HG03520 (cell line): ENCODE results near the gene PDE6C.

Experiments
- ATAC-seq: cut with Tn5 transposase; IDR thresholded peaks from one replicate; pipeline ENCODE4 v1.9.1; 2021; ENCODE audit warnings: mild to moderate bottlenecking, moderate library complexity; ENCODE audit not compliant: unreplicated experiment

The PDE6C gene

DNA sequence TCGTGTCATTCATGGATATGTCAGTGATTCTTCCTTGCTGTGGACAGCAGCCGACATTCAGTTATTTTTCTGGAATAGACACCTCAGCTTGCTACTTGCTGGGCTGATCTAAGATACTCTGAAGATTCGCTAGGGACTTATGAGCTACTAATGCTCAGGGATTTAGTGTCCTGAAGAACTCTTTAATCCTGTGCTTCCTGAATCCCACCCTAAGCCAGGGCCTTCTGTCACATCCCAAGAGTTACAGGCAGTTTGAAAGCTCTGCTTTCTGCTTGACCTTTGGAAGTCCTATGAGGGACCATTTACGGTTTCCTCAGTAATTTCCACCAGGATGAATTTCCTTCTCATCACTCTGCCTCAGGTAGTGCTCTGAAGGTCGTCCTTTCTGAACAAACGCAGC, at the start of gene PDE6C:
Gene PDE6C (plus strand): TSS at position 227 of the 400 bp plus-strand sequence. CDS start 189 bp downstream, outside the sequence.
- no peak for ATAC-seq

DNA sequence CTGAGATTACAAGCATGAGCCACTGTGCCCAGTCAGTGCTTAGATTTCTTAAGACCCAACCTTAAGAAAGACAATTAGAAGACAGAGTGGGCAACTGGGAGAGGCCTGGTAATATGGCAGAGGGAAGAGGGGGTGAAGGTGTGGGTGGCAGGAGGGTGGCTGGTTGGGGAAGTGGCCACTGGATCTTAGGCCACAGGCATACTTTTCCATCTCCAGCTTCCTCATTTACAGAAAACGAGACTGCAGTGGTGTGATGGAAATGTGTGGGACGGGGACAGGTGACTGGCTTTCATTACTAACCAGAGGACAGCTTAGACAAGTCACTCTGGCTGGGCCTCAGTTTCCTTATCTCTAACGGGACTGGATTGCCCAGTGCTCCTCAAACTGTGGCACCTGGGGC, 46.9 kb upstream of the PDE6C start:
- no peak for ATAC-seq

- no peak for ATAC-seq
Measured at GRCh38 chr10:93566435-93567276, 45.7 kb upstream of the PDE6C start, which contains the start of gene FFAR4. TSS of gene FFAR4 (plus strand) at chr10:93566665. CDS start at chr10:93566721, 56 bp downstream.

- ATAC-seq, result no peak
Measured at GRCh38 chr10:93567277-93568104, 44.8 kb upstream of the PDE6C start.

- ATAC-seq, result no peak
Measured at GRCh38 chr10:93568105-93568390, 44.3 kb upstream of the PDE6C start.

DNA sequence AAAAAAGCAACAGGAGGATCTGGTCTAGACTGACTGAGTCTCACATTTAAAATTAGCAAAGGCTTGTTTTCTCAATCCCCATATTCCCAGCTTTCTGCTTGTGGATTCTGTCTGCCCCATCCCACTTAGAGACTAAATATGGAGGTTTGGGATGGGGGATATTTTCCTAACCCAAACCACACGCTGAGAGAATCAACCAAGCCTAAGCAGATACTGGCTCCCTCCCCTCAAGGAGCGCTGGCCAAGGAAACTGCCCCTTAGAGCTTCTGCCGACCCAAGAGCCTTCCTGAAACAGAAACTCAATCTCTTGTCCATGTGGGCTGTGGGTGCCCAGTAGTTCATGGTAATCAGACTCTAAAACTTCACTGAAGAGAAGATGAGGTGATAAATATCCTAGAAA, 42.0 kb upstream of the PDE6C start:
- no peak for ATAC-seq

- no peak for ATAC-seq
Measured at GRCh38 chr10:93572606-93573005, 39.7 kb upstream of the PDE6C start.

DNA sequence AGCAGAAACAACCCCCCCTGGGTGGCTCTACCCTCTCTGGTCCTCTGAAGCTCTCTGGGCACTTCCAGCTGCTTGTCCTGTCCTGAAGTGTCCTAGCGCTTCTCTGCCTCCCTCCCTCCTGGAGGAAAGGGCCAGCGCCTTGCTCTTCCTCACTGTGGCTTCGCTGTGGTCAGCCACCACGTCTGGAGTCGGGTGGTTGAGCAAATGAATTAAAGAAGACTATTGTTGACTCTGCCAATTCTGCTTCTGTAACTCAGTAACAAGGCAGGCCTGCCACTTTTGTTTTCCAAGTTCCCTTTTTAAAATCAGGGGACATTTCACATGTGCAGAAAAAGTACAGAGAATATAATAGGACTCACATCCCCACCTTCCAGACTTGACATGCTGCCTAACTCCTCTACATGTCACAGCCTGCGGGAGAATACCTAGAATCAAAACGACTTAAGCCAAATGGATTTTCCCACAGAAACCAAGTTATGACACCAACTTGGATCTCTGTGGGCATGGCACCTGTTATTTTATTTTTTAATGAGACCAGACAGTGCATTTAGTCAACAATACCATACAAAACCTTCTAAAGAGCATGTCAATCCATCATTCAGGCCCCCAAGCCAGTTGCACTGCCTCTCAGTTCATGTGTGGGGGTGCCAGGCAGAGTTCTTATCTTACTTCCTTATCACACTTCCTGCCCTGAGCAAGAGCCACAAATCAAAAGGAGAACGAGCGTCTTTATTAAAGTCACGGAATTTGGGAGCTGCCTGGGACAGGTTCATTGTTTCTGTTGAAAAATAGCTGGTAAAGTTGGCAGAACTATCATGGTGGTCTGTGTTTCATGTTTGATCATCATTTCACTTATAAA, 39.1 kb upstream of the PDE6C start:
- no peak for ATAC-seq

- ATAC-seq, result no peak
Measured at GRCh38 chr10:93573924-93574323, 38.4 kb upstream of the PDE6C start.

- ATAC-seq, result no peak
Measured at GRCh38 chr10:93576888-93577287, 35.4 kb upstream of the PDE6C start.

DNA sequence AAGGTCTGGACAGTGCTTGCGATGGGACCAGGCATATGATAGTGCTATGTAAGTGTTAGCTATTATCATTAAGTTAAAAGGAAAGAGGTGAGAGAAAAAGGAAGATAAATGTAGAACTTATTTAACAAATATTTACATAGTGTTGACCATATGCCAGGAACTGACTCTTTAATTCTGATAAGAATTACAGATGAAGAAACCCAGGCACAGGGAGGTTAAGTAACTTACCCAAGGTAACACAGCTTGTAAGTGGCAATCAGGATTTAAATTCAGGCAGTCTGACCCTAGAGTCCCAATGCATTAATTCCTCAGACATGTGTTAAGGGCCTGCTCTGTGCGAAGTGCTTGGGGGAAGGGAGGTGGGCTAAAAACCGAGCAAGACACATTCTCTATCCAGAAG, 34.8 kb upstream of the PDE6C start:
- no peak for ATAC-seq

GRCh38 chr10:93579089-93579488, 33.2 kb upstream of the PDE6C start:
- ATAC-seq, result no peak

DNA sequence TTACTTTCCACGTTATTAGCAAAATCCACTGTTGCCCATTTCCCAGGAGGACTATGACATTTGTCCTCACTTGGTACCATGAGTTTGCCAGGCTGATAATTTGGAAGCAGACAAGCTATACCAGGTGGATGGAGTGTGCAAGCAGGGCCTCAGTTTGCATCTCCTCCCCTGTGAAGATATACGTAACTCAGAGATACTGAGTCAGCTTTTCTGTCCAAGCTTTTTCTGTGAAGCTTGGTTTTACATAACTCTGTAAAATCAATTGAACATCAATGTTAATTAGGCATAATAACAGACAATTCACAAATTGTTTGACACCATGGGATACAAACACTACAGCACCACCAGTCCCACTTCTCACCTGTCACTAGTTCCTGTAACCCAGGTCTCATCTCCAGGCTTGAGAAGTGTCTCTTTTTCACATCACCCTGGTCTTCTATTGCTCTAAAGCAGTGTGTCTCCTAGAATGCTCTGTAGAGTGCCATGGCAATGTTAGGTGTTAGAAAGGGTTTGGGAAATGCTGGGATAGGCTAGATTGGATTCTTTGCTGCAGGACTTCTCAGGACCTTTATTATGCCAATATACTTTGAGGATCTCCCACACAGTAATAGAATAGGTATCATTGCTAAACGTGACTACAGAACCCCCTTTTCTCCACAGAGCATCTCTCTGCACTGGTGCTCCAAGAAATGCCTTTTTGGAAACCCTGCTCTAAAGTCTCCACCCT, 32.2 kb upstream of the PDE6C start:
- no peak for ATAC-seq

GRCh38 chr10:93580828-93581227, 31.5 kb upstream of the PDE6C start:
- no peak for ATAC-seq

- no peak for ATAC-seq
Measured at GRCh38 chr10:93584445-93584844, 27.9 kb upstream of the PDE6C start.

DNA sequence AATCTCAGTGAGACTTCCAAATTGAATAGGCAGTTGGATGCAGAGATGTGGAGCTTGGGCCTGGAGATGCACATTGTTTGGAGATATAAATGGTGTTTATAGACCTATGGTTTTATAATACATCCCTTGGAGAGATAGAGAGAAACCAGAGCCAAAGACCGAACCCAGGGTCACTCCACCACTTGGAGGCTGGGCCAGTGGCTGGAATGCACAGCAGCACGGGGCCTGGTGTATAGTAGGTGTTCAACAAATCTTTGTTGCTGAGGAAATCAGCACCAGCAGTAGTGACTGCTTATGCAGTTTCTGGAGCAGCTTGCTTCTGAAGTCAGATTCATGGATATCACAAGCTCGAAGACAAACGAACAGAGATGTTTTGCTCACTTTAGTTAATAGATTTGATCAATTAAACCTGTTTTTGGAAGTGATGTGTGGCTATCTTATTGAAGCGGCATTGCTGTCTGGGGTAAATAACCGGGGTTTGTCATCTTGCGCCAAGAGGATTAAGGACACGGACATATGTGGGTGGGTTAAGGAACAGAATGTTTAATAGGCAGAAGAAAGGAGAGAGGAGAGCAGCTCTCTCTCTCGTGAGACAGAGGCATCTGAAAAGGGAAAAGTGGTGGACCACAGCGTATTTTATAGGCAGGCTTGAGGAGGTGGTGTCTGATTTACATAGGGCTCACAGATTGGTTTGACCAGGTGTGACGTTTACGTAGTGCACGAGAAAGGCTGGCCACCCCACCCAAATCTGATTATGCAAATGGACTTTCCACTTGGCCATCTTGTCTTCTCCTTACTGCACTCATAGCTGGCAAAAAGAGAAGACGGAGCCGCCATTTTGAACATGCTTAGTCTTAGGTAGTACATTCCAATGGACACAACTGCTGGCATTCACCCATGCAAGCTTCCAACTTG, 22.4 kb upstream of the PDE6C start:
- no peak for ATAC-seq

- ATAC-seq, result no peak
Measured at GRCh38 chr10:93590638-93591037, 21.7 kb upstream of the PDE6C start.

DNA sequence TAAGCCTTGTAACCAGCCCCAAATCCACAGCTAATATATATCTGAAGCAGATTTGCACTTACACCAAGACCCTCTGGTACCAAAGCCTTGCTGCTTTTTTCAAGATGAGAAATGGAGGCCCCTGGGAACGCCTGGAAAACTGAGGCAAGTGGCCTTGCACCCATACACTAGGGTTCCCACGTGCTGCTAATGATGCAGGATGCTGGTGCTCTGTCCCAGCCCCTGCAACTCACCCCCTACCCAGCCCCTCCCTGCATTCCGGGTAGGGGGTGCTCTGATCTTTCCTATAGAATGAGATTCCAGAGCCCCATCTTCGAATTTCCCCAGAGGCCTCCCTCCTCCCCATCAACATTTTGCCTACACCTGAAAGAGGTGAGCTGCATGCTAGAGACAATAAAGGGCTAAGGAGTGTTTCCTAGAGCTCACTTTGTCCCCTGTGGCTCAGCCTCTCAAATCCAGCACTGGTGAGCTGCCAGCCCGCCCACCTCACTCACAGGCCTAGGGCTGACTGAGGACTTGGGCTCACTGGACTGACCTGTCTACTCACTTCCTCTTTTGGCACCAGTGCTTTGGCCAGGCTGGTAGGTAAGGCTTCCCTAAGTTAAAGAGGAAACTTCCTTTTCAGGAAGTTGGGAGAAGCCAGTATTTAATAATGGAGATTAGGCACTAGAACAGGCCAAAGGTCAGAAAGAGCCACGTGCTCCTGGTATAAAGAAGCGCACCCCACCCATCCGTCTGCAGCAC, 21.1 kb upstream of the PDE6C start:
- ATAC-seq, result no peak

DNA sequence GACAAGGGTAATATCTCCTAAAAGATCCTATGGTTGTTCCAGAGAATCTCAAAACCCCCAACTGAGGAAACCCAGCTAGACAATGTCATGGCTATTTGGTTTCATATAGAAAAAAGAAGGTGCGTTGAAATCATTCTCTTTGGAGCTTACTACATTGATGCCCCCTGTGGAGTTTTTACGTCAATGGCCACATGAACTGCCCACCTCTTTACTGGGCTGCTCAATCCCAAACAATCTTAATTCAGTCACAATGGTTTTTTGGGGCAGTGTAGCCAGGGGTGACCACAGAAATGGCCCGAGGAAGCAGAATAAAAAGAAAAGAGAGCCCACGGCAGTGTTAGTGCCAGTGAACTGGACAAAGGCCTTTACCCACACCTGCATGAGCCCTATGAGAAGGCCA, 19.1 kb upstream of the PDE6C start:
- no peak for ATAC-seq
